Epithelial cell of esophagus (primary cell): Measurements from ENCODE around the gene UFD1.

Source experiments
- DNase-seq: peaks from one replicate; pipeline ENCODE4 v3.0.0; 2010; ENCODE audit warnings: low read depth
- H3K4me3 ChIP-seq: 2 replicates; pipeline ENCODE4 v1.5.1; 2011; ENCODE audit warnings: mild to moderate bottlenecking, low read length, control low read depth
- TF ChIP-seq, protein P1 (sequence below): IDR thresholded peaks from 2 replicates; pipeline ENCODE4 v1.5.1; 2011; ENCODE audit warnings: low read depth, mild to moderate bottlenecking, low read length, control low read depth, inconsistent platforms; ENCODE audit not compliant: insufficient read depth; ENCODE audit errors: missing control alignments

Gene UFD1

DNA sequence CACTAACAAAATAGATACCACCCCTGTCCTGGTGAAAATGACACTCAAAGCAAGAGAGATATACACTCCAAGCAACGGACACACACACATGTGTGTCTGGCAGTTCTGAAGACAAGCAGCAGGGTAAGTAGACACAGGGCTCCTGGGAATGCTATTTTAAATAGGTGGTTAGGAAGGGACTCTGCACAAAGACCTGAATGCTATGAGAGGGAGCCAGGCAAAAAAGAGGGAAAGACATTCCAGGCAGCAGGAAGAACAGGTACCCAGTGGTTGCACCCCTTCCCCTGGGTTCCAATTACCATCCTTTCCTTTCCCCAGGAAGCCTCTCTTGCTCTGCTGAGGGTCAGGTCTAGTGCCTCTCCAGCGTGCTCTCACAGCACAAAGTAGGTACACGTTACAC, 3.0 kb downstream of the UFD1 start:
- H3K4me3 ChIP-seq: no peak overlapping the region
- DNase-seq: no peak
- TF ChIP-seq, protein P1, sequence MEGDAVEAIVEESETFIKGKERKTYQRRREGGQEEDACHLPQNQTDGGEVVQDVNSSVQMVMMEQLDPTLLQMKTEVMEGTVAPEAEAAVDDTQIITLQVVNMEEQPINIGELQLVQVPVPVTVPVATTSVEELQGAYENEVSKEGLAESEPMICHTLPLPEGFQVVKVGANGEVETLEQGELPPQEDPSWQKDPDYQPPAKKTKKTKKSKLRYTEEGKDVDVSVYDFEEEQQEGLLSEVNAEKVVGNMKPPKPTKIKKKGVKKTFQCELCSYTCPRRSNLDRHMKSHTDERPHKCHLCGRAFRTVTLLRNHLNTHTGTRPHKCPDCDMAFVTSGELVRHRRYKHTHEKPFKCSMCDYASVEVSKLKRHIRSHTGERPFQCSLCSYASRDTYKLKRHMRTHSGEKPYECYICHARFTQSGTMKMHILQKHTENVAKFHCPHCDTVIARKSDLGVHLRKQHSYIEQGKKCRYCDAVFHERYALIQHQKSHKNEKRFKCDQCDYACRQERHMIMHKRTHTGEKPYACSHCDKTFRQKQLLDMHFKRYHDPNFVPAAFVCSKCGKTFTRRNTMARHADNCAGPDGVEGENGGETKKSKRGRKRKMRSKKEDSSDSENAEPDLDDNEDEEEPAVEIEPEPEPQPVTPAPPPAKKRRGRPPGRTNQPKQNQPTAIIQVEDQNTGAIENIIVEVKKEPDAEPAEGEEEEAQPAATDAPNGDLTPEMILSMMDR: no peak

DNA sequence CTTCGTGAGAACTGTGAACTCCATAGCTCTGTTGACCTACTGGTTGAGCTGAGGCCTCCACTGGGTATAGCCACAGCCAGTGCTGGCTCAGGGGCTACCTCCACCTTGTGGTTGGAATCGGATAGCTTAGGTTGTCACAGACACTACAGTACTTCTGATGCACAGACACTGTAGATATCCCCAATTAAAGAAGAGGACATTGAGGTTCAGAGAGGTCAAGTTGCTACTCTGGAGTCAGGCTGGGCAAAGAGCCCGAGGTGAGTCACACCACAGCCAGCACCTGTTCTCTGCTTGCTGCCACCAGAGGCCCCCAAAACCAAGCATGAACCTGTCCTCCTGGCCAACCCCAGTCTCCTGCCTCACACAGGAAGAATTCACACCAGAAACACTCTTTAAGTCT, 5.4 kb downstream of the UFD1 start:
- DNase-seq: no peak
- TF ChIP-seq, protein P1: no peak
- H3K4me3 ChIP-seq: no peak overlapping the region

DNA sequence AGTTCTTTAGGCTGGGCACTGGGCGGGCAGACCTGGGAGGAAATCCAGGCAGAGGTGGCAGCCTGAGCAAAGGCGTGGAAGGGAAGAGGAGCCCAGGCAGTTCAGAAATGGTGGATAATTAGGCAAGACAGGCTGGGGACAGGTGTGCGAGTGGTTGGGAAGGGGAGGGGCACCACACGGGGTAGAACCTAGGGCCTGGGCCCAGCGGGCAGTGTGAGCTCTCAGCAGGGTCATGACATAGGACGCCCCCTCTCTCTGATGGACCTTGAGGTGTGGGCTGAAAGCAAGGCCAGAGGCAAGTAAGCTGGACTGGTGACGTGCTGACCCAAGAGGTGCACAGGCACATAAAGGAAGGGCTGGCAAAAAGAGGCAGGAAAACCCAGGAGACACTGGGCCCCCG, 6.8 kb downstream of the UFD1 start:
- TF ChIP-seq, protein P1: no peak
- no peak overlapping the region for H3K4me3 ChIP-seq
- no peak for DNase-seq

DNA sequence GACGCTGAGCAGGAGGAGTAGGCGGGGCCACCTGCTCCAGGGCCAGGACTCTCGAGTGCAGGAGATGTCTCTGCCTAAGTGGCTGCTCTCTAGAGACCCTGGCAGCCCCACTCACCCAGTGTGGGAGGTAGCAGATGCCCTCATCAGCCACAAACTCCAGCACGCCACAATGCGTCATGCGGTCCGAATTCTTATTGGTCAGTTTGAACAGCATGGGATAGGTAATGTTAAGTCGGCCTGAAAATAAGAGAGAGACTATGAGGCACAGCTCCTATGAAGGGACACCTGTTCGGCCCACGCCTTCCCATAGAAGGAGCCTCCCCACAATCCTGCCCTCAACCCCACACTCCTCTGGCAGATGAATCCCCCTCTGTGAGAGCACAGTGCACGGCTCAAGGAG, 7.4 kb downstream of the UFD1 start:
- no peak overlapping the region for H3K4me3 ChIP-seq
- DNase-seq: no peak

DNA sequence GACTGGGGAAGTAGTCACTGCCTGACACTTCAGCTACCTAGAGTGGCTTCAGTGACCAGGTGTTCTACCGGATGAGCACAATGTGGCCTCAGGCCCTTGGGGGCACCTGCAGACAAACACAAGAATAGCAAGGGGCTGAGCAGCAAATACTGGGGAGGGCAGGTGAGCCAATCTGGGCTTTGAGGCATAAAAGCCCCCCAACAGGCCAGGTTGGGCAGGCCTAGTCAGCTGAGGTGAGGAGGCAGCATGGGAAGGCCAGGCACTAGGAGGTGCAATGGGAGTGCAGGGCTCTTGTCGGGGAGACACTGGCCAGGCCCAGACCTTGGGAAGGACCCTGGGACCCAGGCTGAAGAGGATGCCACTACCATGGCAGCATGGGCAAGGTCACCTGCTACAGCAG, 9.0 kb downstream of the UFD1 start:
- TF ChIP-seq, protein P1: no peak
- no peak for DNase-seq
- H3K4me3 ChIP-seq: no peak overlapping the region

More for the DNA sequence above, 7.4 kb downstream of the UFD1 start:
- TF ChIP-seq, protein P1: no peak

DNA sequence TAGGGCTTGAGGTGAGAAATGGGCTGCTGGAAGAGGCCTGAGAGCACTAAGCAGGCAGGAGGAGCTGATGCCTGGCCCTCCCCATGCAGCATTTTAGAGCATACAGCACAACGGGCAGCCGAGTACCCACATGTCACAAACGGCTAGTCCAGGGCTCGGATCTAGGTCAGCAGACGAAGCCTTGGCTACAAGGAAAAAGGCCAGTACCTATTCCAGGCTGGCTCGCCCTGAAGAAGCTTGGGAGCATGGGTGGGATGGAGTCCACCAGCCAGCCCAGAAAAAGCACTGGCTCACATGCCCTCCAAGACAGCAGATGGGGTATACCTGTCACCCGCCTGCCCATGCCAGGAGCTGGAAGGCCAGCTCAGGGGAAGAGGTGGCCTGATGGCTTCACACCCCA, 9.6 kb downstream of the UFD1 start:
- TF ChIP-seq, protein P1: no peak
- no peak for DNase-seq
- H3K4me3 ChIP-seq: no peak overlapping the region

DNA sequence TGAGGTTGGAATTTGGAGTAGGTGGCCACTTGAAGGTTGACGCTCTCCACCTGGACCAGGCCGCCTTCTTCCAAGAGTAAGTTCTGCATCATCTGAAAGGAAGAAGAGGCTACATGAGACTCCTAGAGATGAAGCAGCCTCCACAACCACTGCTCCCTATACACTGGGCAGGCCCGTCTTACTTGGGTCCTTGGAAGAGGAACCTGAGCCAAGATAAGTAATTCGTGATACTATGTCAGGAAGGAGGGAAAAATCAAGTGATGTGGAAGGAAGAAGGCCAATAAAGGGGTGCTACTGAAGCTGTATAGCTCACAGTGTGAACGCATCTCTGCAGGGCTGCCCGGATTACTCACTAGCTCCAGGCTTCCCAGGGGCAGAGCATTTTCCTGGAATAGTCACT, 11.1 kb downstream of the UFD1 start:
- TF ChIP-seq, protein P1: no peak
- DNase-seq: no peak
- no peak overlapping the region for H3K4me3 ChIP-seq
